Stimulated activated naive CD4-positive, alpha-beta T cell treated with Interleukin-2 at 50 U/mL for 16 hours (primary cell): ENCODE results near the gene EZH1.

Experiments used
- DNase-seq: peaks from one replicate; lab custom pipeline; 2025; lab: John Stamatoyannopoulos, UW

The EZH1 gene

DNA sequence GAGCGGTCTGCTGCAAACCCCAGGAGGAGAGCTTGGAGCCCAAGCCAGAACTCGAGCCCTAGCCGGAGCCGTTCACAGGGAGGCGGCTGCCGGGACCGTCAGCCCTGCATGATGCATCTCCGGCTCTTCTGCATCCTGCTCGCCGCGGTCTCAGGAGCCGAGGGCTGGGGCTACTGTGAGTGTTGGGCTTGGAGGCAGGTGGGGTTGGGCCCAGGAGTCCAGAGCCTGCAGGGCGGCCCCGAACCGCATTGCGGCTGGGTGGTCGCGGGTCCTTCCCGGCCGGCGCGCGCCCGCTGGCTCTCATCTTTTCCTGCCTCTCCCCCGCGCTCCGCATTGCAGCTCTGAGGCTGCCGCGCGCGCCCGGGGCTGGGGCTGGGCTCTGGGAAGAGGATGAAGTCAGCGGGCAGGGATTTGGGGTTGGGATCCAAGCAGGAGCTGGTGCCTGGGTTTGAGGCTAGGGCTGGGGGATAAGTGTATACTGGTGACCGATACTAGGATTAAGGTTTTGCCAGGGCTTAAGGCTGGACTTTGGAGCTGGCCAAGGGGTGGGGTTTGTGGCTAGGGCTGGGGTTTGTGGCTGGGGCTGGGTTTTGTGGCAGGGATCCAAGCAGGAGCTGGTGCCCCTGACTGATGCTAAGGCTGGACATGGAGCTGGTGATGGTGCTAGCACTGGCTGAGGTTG, 62.0 kb downstream of the EZH1 start:
- no peak for DNase-seq

DNA sequence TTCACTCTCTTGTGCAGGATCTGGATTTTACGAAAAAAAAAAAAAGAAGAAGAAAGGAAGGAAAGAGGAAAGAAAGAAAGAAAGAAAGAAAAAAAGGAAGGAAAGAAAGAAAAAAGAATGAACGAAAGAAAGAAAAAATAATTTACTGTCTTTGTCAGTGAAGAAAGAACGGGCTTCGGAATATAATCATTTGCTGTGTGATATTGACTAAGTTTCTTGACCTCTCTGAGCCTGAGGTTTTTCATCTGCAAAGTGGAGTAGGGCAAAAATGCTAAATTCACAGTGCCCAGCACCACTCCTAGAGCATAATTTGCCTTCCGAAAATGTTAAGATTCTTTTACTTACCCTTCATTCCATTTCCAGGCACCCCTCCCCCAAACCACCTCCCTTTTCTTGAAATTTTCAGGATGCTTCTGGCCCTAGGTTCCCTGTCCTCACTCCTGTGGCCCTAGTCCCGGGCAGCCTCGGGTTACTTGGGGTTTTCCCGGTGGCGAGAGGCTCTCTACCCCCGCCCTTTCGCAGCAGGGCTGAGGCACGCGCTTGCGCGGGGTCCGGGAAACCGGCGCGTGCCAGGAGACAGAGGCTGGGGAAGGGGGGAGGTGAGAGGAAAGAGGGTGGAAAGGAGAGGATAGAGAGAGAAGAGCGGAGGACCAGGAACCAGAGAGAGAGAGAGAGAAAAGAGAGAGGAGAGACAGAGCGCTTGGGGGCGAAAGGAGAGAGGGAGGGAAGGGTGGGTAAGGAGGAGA, 62.7 kb downstream of the EZH1 start, which contains the start of gene CNTNAP1:
TSS of gene CNTNAP1 (plus strand) at position 556 of the 746 bp plus-strand sequence. CDS start 299 bp downstream, outside the sequence.
- no peak for DNase-seq

DNA sequence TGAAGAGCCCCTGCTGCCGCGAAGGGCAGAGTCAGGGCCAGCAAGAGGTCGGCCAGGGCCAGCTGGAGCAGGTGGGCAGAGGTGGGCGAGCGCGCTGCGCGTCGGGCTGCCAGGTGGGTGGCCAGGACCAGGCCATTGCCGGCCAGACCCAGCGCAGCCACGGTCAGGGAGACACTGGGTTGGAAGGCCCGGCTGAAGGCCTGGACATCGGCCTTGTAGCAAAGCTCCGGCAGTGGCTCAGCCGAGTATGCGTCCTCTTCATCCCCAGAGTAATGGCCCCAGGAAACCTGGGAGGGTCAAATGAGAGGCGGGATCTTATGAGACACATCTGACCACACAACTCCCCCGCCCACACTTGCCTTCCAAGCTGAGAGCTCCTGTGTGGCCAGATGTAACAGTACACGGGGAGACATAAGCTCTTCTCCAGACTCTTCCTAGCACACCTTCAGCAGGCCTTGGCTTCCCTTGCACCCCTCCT, 64.5 kb downstream of the EZH1 start:
- DNase-seq = no peak

DNA sequence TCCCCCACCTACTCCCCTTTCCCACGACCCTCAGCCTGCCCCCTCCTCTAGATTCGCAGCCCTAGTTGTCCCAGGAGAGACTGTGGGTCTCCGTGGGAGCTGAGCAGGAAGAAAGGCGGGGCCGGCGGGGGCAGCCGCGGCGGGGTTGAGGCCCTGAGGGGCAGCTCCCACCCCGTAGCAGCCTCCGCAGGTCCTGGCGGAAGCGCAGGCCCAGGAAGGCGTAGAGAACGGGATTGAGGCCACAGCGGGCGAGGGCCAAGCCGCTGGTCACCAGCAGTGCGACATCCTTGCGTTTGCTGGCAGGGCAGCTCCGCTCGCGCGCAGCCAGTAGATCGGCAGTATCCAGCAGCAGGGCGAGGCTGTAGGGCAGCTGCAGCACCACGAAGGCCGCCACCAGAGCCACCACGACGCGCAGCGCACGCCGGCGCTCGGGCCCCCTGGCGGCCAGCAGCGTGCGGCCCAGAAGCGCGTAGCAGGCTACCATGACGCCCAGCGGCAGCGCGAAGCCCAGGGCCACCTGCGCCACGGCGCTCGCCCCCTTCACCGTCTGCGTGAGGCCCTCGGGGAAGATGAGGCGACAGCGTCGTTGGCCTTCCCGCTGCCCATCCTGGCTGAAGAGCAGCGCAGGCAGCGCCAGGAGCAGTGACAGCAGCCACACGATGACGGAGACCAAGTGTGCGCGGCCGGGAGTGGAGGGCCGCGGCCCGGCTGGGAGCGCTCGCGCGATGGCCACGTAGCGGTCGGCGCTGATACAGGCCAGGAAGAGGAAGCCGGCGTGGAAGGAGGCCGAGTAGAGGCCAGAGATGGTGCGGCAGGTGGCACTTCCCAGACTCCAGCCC, 65.1 kb downstream of the EZH1 start:
- peak; percentile 62 for DNase-seq

DNA sequence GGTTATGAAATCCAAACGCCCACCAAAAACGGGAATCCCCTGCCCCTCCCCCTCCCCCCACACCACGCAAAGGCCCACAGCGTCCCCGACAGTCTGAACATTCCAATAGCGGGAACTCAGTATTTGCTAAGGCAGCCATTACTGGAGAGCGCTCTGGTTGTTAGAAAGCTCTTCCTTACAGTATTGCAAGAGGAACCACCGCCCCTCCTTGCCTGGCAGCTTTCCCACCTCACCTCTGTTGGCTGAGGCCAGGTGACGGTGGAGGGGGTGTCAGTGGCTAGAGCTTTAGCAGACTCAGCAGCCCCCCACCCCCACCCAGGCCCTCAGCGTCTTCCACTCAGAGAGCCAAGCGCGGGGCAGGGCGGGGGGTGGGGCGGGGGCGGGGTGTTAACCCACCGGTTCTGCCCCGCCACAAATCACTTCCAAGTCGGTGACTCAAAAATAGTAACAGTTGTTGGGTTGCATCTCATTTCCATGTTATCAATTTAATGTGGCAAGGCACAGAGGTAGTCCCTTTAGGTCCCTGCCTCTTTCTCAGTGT, 65.8 kb downstream of the EZH1 start:
- peak; percentile 61 for DNase-seq

DNA sequence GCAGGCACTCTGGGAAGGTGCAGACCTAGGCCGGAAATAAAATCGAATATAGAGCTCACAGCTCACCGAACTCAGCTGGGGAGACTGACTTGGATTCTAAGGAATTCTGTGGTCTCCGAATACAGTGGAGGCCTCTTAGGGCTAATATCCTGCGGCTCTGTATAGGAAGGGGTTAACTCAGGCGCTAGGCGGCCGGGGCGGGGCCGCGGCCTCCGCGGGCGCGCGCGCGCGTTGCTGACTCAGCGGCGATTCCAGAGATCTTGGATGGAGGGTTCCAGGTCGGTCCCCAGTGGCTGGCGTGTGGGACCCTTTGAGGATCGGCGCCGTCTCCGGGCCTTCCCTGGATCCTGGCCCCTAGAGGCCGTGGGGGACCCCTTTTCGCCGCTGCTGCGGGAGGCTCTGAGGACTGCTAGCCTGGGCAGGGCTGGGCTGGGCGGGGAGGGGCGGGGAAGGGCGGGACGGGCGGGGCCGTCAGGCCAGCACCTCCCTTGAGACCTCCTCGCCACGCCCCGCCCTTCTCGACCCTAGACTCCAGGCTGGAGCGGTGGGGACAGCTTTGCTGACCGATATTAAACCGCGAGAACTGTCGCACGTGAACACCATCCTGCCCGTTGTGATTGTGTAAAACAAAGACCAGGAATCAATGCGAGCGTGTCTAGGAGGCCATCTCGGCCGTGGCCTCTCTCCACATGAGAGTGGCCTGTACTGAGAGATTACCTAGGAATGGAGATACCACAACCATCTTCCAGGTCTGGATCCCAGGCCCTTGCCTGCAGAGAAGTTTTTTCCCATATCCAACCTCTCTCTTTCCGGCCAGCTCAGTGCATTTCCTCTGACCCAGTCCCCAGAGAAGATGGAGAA, 66.7 kb downstream of the EZH1 start:
- peak; percentile 69 for DNase-seq

DNA sequence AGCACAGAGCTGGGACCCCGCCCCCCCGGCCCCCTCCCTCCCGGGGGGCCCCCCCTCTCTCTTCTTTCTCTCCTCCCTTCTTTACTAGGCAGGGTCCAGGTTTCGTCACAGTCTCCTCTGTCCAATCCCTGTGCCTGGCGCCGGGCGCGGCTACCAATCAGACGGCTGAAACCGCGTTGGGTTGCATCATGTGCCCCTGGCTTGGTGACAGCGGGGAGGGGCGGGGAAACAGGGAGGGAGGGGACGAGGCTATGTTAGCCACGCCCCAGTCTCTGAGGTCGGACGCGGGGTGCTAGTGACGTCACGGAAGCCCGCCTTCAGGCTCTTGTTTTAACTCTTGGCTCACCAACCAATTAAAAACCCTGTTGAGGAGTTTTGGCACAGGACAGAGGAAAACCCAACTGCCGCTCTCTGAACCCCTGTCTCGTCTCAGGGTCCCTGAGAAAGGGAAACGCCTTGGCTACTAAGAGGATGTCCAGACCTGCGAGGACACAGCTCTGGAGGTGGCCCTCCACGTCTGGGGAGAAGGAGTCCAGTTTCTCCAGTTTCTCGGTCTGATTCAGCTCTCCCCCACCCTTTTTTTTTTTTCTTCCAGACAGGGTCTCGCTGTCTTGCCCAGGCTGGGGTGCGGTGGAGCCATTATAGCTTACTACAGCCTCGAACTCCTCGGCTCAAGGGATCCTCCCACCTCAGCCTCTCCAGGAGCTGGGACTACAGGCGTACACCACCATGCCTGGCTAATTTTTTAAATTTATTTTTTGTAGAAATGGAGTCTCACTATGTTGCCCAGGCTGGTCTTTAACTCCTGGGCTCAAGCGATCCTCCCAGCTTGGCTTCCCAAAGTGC, 67.6 kb downstream of the EZH1 start:
- peak; percentile 98 for DNase-seq

DNA sequence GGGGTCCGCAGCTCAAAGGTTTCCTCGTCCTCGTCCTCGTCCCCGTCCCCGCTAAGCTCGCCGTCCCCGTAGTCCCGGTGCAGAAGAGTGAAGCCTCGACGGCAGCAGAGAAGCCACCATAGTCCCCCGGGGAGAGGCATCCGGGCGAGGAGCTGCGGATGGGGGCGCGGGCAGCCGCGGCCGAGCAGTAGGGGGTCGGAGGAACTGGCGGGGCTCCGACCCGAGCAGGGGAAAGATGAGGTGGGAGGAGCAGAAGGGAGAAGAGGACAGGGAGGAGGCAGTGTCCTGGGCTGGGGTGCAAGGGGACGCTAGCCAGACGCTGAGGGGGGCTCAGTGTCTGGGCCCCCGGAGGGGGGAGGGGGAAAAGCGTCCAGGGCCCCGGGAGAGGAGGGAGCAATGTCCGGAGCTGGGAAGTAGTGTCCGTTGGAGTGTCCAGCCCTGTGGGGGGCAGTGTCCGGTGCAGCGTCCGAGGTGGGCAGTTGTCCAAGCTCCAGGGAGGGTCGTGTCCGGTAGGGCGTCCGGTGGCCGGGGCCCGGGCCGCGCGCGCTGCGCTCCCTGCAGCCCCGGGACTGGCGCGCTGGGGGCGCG, 68.3 kb downstream of the EZH1 start, which contains the start of gene PLEKHH3:
TSS of gene PLEKHH3 (minus strand) at position 571 of the 588 bp plus-strand sequence. CDS start at position 140, 431 bp downstream.
- no peak for DNase-seq

DNA sequence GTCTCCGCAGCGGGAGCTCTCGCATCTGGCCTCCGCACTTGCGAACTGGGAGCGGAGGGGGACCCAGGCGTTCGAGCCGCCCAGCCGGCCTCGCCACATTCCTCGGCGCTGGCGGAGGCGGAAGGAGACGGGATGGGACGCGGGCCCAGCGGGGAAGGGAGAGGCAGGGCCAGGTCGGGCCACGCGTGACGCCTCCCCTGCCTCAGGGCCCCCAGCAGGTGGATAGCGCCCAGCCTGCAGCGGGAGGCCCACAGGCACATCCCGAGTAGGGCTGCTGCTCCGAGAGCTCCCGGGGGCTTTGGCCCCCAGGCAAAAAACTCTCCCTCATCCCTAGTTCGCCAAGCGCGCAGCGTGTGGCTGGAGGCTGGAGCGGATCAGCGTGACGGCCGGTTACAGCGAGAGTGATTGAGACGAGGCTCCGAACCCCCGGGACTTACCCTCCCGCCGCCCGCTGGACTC, 68.8 kb downstream of the EZH1 start:
- no peak for DNase-seq

DNA sequence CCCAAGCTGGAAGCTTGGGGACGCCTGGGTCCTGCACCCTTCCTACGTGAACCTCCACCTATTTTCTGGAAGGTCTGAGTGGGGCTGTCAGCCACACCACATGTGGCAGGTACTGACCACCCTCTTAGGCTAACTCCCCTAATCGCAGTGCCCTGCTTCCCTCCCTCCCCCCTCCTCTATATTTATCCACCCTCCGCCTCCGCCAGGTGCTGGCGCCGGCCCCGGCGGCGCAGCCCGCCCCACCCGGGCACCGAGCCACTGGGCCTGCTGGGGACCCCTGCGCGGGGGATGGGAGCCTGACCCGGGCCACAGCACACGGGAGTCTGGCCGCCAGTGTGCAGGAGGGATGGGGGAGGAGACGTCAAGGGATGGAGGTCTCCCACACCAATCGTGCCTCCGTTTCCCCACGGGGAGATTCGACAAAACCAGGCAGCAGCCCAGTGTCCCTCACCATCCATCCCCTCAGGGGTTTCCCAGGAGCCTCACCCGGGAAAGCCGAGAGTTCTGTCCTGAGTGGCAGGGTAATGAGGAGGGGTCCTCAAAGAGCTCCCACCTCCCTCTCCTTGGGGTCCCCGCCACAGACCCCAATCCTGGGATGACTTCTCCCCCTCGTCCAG, 69.4 kb downstream of the EZH1 start:
- no peak for DNase-seq

DNA sequence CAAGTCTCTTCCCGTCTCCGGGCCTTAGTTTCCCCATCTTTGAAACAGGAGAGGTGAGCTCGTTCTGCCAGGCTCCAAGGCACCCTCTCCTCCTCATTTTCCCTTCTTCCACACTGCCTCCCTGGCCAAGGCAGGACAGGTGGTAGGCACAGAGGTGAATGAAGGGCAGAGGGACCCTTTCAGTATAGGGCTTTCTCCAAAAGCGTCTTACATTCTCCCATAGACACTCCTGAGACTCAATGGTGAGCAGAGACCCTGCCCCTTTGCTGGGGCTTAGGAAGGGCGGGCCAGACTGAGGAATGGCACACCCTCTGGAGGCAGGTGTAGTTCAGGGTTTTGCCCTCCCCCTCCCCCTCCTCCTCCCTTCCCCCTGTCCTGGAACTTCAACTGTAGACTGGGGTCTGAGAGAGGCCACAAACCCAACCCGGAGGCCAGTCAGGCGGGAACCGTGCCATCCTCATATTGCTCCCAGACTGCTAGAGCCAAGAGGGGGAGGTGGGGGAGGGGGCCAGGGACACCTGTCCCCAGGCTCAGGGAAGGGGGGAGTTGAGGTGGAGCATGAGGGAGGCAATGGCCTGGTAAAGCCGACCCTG, 70.0 kb downstream of the EZH1 start:
- no peak for DNase-seq

DNA sequence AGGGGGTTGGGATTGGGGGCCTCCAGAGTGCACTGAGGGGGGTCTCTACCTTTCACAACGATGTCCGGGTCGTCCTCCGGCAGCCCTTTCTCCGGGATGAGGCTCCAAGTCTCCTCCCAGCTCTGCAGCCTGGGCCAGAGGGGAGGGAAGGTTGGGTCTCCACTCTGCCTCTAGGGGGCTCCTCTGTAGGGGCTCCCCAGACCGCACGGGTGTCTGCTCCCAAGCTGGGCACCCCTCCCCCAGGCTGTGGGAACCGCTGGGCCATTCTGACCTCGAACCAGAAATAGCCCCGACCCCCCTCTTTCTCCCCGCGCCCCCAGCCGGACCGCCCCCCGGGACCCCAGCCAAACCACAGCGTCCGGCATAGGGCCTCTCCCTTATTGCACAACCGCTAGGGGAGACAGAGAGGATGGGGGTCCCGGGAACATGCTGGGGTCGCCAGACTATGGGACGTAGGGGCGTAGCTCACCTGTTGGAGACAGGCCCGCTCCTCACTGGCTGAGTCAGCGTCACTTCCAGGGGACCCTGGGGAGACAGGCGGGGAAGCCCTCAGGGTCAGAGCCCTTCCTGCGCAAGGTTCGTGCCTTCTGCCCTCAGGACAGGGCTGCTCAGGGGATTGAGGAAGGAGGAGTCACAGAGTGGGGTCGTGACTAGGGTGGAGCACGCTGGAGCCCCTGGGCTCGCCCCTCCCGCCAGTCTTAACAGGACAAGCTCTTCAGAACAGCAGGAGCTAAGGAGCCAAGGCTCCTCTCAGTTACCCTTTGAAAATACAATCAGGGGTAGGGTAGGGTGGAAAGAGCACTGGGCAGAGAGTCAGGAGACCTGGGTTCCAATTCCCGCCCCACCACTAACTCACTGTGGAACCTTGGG, 70.7 kb downstream of the EZH1 start:
- DNase-seq = no peak

DNA sequence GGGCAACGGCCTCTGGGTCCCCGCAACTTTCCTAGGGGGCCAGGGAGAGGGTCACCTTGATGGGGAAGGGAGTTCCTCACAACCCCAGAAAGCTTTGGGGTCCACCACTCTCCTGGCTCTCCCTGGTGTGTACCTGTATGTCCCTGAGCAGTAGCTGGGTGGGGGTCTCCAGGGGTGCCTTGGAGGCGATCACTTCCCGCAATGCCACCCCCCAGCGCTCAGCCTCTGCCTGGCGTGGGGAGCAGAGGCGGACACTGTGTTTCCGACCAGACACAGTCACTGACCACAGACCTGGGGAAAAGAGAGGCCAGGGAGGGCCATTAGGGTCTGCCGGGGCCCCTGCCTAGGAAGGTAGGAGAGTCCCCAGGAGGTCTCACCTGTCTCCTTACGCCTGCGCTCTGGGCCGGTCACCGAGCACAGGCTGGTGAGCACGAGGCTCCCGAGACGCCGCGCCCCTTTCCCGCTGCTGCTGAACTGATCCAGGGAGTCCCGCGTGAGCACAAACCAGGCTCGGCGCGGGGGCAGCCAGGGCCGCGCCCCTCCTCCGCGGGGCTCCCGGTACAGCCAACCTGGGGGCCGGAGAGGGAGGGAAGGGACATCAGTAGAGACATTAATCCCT, 71.5 kb downstream of the EZH1 start:
- DNase-seq = no peak

DNA sequence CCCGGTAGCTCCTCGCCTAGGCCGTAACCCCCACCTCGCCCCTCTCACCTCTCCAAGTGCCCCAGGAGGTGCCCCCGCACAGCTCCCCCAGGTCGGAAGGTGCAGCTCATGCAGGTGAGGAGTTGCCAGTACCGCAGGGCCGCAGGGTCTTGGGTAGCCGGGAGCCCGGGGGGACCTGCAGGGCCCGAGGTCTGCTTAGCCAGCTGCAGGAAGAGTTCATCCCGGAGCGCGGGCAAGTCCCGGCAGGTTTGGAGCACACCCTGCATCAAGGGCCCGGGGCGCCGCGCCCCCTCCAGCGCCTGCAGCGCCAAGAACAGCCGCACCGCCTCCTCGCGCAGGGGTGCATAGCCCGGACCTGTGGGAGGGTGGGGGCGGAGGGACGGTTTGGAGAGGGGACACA, 72.8 kb downstream of the EZH1 start:
- DNase-seq = no peak

DNA sequence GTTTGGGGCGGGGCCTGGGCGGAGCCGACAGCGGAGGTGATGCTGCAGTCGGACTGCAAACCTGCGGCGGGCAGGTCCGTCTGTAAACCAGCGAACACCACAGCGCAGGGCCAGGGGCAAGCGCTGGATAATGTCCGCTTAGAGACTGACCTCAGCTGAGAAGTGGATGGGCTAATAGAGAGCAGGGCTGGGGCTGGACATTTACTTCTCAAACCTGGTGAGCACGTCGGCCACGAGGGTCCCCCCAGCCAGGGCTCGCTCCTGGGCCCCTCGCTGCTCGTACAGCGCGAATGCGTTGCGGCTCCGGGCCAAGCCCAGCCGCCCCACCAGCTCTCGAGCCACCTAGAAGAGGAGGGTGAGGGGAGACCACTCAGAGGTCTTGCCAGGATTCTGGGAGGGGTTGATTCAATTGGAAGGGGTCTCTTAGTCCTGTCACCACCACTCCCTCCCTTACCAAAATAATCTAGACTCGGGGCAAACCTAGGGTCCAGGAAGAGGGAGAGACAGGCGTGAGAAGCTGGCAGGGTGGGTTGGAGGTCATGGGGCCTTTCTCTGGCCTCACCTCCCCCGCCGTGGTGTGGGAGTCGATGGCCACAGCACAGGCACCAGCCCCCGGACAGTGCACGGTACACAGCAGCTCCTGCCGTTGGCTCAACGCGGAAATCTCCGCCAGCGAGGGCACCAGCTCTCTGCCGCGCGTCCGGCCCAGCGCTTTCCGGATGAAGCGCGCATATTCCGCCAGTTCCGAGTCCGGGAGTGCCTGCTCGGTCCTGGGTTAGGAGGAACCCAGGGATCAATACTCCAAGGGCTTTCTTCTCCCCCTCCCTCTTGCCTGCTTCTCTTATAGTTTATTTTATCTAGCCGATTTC, 73.8 kb downstream of the EZH1 start:
- DNase-seq = peak; percentile 27
